GM19099 (cell line): ENCODE data around the gene CLRN2.

Source experiments
- POLR2A ChIP-seq: IDR thresholded peaks from 3 replicates; pipeline ENCODE4 v1.6.1; 2011; ENCODE audit warnings: low read depth; ENCODE audit not compliant: insufficient read length; ENCODE audit errors: extremely low read depth

The CLRN2 gene

DNA sequence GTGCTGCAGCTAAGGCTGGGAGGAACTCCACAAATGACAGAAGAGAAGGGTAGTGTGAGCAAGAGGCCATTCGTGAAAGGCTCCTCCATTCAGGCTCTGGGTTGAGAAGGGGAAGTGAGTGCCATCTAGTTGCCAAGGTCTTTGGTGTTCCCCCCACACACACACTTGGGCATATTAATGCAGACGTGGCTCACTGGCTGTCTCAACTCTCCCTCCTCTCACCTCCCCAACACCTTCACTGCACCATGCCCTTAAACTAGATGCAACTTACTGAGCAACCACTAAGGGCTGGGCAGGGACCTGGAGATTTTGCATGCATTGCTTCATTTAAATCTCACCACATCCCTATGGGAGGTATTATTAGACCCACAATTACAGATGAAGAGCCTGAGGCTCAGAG lies 8.7 kb downstream of the CLRN2 start:
- no peak for TF ChIP-seq POLR2A

DNA sequence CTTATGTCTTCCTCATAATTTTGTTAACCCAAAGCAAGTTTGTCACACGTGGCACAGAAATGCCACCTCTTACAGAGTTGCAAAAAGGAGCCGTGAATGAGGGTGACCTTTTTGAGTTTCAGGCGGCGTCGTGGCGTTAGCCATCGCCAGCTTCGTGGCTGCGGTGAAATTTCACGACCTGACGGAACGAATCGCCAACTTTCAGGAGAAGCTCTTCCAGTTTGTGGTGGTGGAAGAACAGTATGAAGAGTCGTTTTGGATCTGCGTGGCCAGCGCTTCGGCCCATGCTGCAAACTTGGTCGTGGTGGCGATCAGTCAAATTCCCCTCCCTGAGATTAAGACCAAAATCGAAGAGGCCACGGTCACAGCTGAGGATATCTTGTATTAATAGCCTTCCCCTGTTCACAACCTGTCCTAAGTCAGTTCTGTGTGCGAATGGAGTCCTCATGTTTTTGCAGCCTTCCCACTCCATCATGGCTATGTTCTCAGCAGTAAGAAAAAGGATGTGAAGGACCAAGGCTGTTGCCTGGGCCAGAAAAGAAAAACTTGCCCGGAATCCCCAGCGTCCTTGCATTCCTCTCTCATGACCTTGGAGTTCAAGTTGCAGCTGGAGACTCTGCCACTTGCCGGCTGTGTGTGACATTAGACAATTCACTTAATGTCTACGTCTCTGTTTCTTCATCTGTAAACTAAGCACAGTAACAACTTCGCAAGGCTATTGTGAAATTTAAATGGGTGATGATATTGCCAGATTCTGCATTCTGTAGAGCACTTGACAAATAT lies 11.9 kb downstream of the CLRN2 start:
- no peak for TF ChIP-seq POLR2A

- TF ChIP-seq POLR2A = no peak
Measured at GRCh38 chr4:17528551-17529165, 13.7 kb downstream of the CLRN2 start.

DNA sequence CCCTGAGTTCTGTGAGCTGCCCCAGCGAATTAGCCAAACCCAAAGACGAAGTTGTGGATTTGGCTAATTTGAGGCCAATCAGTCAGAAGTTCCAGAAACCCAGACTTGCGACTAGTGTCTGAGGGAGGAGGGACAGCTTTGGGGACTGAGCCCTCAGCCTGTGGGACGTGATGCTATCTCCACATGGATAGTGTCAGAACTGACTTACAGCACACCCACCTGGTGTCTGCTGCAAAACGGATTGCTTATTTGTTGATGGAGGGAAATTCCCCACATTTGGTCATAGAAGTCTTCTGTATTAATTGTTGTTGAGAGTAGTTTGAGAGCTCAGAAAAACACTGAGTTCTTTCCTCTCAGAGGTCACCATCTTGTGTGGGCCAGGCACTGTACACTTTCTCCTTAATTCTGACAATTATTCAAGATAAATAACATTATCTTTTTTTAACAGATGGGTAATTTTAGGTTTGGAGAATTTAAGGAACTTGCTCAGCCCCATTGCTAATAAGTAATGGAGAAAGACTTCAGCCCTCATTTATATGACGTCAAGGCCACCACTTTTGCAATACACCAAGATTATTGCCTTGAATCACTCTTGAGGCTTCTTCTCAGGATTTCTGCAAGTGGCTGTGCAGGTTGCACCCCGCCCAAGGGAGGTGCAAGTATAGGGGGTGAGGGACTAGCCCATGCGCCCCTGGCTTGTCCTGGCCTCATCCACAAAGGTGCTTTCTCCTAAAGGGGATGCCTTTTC lies 16.7 kb downstream of the CLRN2 start:
- no peak for TF ChIP-seq POLR2A

- no peak for TF ChIP-seq POLR2A
Measured at GRCh38 chr4:17534705-17535104, 19.7 kb downstream of the CLRN2 start.

- TF ChIP-seq POLR2A = no peak
Measured at GRCh38 chr4:17535242-17535641, 20.3 kb downstream of the CLRN2 start.

GRCh38 chr4:17535906-17536305 lies 20.9 kb downstream of the CLRN2 start:
- TF ChIP-seq POLR2A = no peak

DNA sequence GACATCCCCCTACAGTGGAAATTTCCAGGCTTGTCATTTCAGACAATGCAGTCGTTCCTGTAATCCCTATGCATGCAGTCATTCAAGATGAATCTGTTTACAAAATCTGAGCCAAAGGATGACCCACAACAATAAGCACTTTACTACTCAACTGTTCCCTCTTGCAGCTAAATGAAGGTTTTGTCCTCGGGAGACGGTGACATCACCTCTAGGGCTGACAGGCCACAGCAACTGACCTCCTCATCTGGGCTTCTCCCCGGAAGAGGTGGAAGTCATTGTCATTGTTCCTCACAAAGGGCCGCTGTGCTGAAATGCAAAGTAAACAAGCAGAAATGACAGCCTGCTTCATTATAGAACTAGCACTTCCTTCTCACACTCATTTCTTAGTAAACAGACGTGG lies 29.2 kb downstream of the CLRN2 start:
- no peak for TF ChIP-seq POLR2A

DNA sequence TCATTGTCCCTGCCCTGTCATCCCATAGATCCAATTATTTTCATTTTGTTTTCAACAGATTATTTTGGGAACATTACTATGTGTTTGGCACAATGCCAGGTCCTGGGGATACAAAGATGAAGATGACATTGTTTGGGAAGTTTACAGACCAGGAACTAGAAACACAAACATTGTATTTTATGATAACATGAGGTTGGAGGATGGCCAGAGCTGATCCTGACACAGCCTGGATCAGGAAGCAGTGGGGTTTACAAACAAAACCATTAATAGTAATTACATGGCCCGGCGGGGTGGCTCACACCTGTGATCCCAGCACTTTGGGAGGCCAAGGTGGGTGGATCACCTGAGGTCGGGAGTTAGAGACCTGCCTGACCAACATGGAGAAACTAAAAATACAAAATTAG lies 29.9 kb downstream of the CLRN2 start:
- TF ChIP-seq POLR2A = no peak

DNA sequence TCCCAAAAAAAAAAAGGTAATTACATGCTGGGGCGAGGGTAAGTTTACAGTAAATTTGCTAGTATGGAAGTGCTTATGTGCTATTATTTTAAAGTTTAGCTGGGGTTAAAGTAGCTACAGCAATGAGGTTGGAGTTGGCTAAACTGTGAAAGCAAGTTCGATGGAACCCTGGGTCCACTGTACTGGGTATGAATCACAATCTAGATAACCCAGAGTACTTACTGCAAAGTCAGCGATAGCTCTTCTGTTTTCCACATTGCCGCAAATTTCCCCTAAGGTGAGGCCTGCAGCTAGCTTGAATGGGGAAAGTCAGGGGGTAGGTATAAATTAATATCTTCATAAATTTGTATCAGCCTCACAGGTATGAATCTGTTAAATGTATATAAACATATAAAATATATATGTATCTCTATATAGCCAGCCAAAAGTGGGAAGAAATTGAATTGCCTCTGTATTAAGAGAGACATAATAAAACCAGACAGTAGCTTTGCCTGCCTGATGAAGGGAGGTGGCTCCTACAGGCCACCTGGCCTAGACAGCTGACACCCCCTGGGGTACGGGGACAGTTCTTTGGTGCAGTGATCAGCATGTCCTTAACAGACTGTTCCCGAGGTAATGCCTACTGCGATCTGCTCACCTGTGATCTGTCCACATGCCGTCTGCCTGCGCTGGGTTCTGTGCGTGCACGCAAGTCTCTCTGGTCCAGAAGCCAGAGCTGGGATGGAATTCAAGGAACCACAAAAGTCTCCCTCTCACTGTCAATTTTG lies 30.6 kb downstream of the CLRN2 start:
- TF ChIP-seq POLR2A = no peak

- TF ChIP-seq POLR2A = no peak
Measured at GRCh38 chr4:17546222-17546621, 31.3 kb downstream of the CLRN2 start.

DNA sequence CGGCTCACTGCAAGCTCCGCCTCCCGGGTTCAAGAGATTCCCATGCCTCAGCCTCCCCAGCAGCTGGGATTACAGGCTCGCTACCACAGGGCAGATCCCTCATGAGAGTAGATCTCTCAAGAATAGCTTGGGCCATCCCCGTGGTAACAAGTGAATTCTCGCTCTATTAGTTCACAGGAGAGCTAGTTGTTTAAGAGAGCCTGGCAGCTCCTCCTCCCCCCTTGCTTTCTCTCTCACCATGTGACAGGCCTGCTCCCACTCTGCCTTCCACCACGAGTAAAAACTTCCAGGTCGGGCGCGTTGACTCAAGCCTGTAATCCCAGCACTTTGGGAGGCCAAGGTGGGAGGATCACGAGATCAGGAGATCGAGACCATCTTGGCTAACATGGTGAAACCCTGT lies 31.7 kb downstream of the CLRN2 start:
- no peak for TF ChIP-seq POLR2A

- no peak for TF ChIP-seq POLR2A
Measured at GRCh38 chr4:17550549-17550948, 35.6 kb downstream of the CLRN2 start.

GRCh38 chr4:17552427-17552826 lies 37.5 kb downstream of the CLRN2 start:
- no peak for TF ChIP-seq POLR2A

GRCh38 chr4:17554568-17554967 lies 39.6 kb downstream of the CLRN2 start:
- no peak for TF ChIP-seq POLR2A

- TF ChIP-seq POLR2A = no peak
Measured at GRCh38 chr4:17556498-17556897, 41.5 kb downstream of the CLRN2 start.

DNA sequence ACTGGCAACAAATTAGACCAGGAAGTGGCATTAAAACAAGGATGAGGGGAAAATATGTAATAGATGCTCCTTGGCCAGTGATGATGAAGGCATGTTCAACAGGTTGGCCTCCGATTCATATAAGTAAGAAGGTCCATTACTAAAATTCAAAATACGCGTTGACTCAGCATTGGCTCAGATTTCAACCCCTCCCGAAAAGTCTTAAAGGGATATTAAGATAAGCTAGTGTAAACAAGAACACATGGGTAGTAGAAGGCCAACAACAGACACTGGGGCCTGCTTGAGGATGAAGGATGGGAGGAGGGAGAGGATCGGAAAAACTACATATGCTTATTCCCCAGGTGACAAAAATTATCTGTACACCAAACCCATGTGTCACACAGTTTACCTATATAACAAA lies 42.9 kb downstream of the CLRN2 start:
- no peak for TF ChIP-seq POLR2A
